Measurements from ENCODE around the gene TRIM34.
A peak's percentile ranks its signal among the peaks of the same experiment; 100 is the strongest.
"Not testable (repeated sequence)": the region's sequence is repeated elsewhere in the genome, so short reads cannot be mapped to it uniquely, and the experiment has no call there.

The TRIM34 gene

DNA sequence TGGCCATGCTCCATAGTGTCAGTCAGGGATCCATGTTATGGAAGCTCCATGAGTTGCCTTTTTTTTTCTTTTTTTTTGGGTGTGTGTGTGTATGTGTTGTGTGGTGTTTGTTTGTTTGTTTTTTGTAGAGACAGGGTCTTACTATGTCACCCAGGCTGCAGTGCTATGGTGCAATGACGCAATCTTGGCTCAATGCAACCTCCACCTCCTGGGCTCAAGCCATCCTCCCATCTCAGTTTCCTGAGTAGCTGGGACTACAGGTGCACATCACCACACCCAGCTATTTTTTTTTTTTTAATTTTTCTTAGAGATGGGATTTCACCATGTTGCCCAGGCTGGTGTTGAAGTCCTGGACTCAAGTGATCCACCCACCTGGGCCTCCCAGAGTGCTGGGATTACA, 63.7 kb downstream of the TRIM34 start:
- Histone ChIP-seq H3K9ac (ENCODE audit: low read length) (no peak overlapping the region), H3K9me3 (ENCODE audit: low read length) (no peaks in the 10 kb centered on the region), H3K27me3 (ENCODE audit: control insufficient read depth in 1 of 2, insufficient read depth in 2 of 2, low read length in 2 of 2) (no peaks in the 10 kb centered on the region), H3K27ac (ENCODE audit: low read depth, low read length) (peak overlapping the region; percentile 94), H3K36me3 (ENCODE audit: insufficient read depth, low read length) (no peaks in the 10 kb centered on the region), H3K4me1 (ENCODE audit: insufficient read depth, low read length) (peaks cover 7% of the 10 kb centered on the region), H3K4me3 (ENCODE audit: low read depth in 1 of 2, low read length in 2 of 2) (no peak overlapping the region)

DNA sequence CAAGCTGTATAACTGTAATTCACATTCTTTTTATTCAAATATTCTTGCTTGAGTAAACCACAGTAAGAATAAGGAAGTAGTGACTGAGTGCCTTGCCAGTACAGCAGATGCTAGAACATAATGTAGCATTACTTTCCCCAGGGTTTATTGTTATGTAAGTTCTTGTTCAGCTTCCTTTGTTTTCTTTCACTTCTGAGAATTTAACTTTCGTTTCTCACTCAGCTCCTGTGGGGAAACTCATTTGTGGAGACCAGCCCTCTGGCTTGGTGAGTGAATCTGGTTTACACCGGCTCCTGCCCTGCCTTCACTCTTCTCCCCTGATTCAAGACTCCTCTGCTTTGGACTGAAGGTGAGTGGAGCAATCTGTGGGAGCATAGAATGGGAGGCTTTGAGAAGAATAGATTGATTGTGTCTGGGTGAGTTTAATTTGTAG, 64.8 kb downstream of the TRIM34 start, which contains the start of gene TRIM22:
TRIM22 (plus strand) TSS at position 240 of the 433 bp plus-strand sequence. CDS start 6,443 bp downstream, outside the sequence.
- Histone ChIP-seq H3K36me3 (ENCODE audit: insufficient read depth, low read length) (no peaks in the 10 kb centered on the region), H3K4me3 (ENCODE audit: low read depth in 1 of 2, low read length in 2 of 2) (peak within 1 kb of the TSS; percentile 41 to 69), H3K4me1 (ENCODE audit: insufficient read depth, low read length) (peaks cover 7% of the 10 kb centered on the region)

DNA sequence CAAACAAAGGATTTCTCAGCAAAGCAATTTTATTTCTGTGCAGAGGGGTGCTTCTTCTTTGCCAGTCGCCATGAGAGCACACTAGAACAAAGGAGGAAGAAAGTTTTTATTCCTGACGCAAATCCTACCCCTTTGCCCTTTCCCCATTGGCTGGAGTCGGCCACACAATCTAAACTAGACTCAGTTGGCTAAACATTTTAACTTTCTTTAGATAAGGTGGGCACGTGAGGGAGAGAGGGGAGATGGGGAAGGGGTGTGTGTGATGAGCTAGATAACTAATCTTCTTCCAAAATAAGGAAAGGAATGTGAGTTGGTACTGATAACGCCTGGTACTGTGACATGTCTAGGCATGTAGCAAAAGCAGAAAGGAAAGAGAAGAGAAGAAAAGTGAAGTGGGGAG, 65.4 kb downstream of the TRIM34 start:
- no peaks in the 10 kb centered on the region for H3K27me3 ChIP-seq (ENCODE audit: control insufficient read depth in 1 of 2, insufficient read depth in 2 of 2, low read length in 2 of 2)
- H3K4me1 ChIP-seq (ENCODE audit: insufficient read depth, low read length) = peaks cover 7% of the 10 kb centered on the region
- peak overlapping the region; percentile 94 for H3K27ac ChIP-seq (ENCODE audit: low read depth, low read length)
- H3K4me3 ChIP-seq (ENCODE audit: low read depth in 1 of 2, low read length in 2 of 2) = peak overlapping the region; percentile 41 to 69
- peak overlapping the region; percentile 6 for H3K9ac ChIP-seq (ENCODE audit: low read length)
- H3K9me3 ChIP-seq (ENCODE audit: low read length) = no peaks in the 10 kb centered on the region
- no peaks in the 10 kb centered on the region for H3K36me3 ChIP-seq (ENCODE audit: insufficient read depth, low read length)

More for the DNA sequence above, 64.8 kb downstream of the TRIM34 start, which contains the start of gene TRIM22:
- H3K9ac ChIP-seq (ENCODE audit: low read length) = peak within 1 kb of the TSS; percentile 22
- no peaks in the 10 kb centered on the region for H3K9me3 ChIP-seq (ENCODE audit: low read length)
- no peaks in the 10 kb centered on the region for H3K27me3 ChIP-seq (ENCODE audit: control insufficient read depth in 1 of 2, insufficient read depth in 2 of 2, low read length in 2 of 2)
- H3K27ac ChIP-seq (ENCODE audit: low read depth, low read length) = peak within 1 kb of the TSS; percentile 94

DNA sequence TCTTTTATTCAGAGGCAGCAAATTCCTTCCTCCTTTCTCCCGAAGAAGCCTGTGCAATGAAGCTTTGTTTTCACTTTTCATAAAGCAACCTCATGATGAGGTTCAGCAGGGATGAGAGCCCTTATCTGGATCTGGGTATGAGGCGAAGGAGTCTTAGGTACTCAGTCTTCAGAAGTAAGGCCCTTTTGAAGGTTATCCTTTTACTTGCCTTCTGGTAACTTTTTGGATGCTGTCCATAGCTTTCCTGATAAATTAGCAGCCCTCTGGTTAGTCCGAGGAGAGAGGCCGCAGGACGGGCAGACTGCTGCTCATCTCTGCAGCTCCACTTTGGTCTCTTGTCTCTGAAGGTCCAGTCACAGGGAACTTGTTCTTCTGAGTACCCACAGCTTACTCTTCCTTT, 65.9 kb downstream of the TRIM34 start:
- no peaks in the 10 kb centered on the region for H3K9me3 ChIP-seq (ENCODE audit: low read length)
- peak overlapping the region; percentile 41 to 69 for H3K4me3 ChIP-seq (ENCODE audit: low read depth in 1 of 2, low read length in 2 of 2)
- peak overlapping the region; percentile 94 for H3K27ac ChIP-seq (ENCODE audit: low read depth, low read length)
- no peaks in the 10 kb centered on the region for H3K27me3 ChIP-seq (ENCODE audit: control insufficient read depth in 1 of 2, insufficient read depth in 2 of 2, low read length in 2 of 2)
- H3K9ac ChIP-seq (ENCODE audit: low read length) = peak overlapping the region; percentile 22
- peaks cover 7% of the 10 kb centered on the region for H3K4me1 ChIP-seq (ENCODE audit: insufficient read depth, low read length)
- no peaks in the 10 kb centered on the region for H3K36me3 ChIP-seq (ENCODE audit: insufficient read depth, low read length)

DNA sequence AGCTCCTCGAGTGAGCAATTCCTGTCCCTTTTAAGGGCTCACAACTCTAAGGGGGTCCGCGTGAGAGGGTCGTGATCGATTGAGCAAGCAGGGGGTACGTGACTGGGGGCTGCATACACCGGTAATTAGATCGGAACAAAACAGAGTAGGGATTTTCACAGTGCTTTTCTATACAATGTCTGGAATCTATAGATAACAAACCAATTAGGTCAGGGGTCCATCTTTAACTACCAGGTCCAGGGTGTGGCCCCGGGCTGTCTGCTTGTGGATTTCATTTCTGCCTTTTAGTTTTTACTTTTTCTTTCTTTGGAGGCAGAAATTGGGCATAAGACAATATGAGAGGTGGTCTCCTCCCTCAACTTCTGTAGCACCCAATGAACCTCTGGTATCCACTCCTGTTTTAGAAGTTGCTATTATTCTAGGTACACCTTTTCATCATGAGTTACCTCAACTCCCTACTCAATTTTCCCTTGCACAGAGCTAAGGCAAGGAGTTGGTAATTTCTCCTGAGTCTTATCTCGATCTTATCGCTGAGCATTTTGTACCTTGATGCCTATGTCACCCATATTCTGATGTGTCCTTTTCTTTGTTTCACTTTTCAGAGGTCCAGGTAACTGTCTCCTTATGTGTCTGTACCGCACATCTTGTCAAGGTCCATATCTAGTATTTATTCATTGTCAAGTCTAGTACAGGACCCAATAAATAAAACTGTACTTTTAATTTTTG, 66.6 kb downstream of the TRIM34 start:
- not testable (repeated sequence) for H3K9me3 ChIP-seq (ENCODE audit: low read length); H3K27me3 ChIP-seq (ENCODE audit: control insufficient read depth in 1 of 2, insufficient read depth in 2 of 2, low read length in 2 of 2); H3K4me1 ChIP-seq (ENCODE audit: insufficient read depth, low read length); H3K36me3 ChIP-seq (ENCODE audit: insufficient read depth, low read length)
- H3K9ac ChIP-seq (ENCODE audit: low read length) = peak overlapping the region; percentile 22
- H3K27ac ChIP-seq (ENCODE audit: low read depth, low read length) = peak overlapping the region; percentile 94
- peak overlapping the region; percentile 41 to 69 for H3K4me3 ChIP-seq (ENCODE audit: low read depth in 1 of 2, low read length in 2 of 2)

DNA sequence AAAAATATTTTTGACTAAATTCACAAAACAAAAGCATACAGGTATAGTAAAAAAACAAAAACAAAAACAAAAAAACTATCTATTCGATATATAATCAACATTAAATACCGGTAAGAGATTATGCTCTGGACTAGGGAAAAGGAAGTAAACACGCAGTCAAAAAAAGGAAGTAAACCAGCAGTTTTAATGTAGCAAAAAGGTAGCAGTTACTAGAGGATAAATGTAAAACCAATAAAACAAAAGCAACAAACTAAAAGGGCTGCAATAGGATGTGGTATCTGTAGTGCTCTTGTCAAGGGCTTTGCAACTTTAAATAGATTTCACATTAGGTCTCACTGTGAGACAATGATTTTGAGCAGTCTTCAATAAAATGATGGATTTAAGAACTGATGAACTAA, 67.2 kb downstream of the TRIM34 start:
- no peak overlapping the region for H3K27ac ChIP-seq (ENCODE audit: low read depth, low read length)
- peaks cover 4% of the 10 kb centered on the region for H3K36me3 ChIP-seq (ENCODE audit: insufficient read depth, low read length)
- H3K9ac ChIP-seq (ENCODE audit: low read length) = no peak overlapping the region
- H3K9me3 ChIP-seq (ENCODE audit: low read length) = no peaks in the 10 kb centered on the region
- no peaks in the 10 kb centered on the region for H3K27me3 ChIP-seq (ENCODE audit: control insufficient read depth in 1 of 2, insufficient read depth in 2 of 2, low read length in 2 of 2)
- peaks cover 7% of the 10 kb centered on the region for H3K4me1 ChIP-seq (ENCODE audit: insufficient read depth, low read length)
- no peak overlapping the region for H3K4me3 ChIP-seq (ENCODE audit: low read depth in 1 of 2, low read length in 2 of 2)

Measured in muscle layer of colon (tissue), 2 donors.